H9 (cell line): Measurements from ENCODE around the gene ZNF234. TPM values are rescaled to one million over a fixed set of nuclear protein-coding genes. Genes with fewer than 3 reads are reported as not detected.

ENCODE experiments used
- DNase-seq: peaks from one replicate; pipeline ENCODE4 v3.0.0-alpha.2; 2017
- H2AFZ ChIP-seq: one replicate; pipeline ENCODE4 v1.6.1; 2013; ENCODE audit warnings: mild to moderate bottlenecking, low read length, control low read depth, moderate library complexity
- H2AK5ac ChIP-seq: 2 replicates; pipeline ENCODE4 v1.6.1; 2013; ENCODE audit warnings: low read length, control low read depth, mixed read lengths; ENCODE audit not compliant: insufficient read length
- H2BK120ac ChIP-seq: one replicate; pipeline ENCODE4 v1.6.1; 2013; ENCODE audit warnings: low read depth, mild to moderate bottlenecking, low read length, control low read depth, inconsistent platforms; ENCODE audit not compliant: poor library complexity, severe bottlenecking
- H2BK12ac ChIP-seq: 2 replicates; pipeline ENCODE4 v1.6.1; 2013; ENCODE audit warnings: low read length, control low read depth, mixed read lengths, low read depth; ENCODE audit not compliant: insufficient read length
- H2BK15ac ChIP-seq: 2 replicates; pipeline ENCODE4 v1.6.1; 2013; ENCODE audit warnings: low read depth, low read length, control low read depth
- H2BK20ac ChIP-seq: one replicate; pipeline ENCODE4 v1.6.1; 2013; ENCODE audit warnings: low read depth, mild to moderate bottlenecking, low read length, control low read depth, inconsistent platforms; ENCODE audit not compliant: poor library complexity, severe bottlenecking
- H2BK5ac ChIP-seq: 2 replicates; pipeline ENCODE4 v1.6.1; 2013; ENCODE audit warnings: low read length, control low read depth, mixed read lengths; ENCODE audit not compliant: insufficient read length
- H3K14ac ChIP-seq: 2 replicates; pipeline ENCODE4 v1.6.1; 2013; ENCODE audit warnings: low read length, control low read depth; ENCODE audit not compliant: insufficient read depth
- H3K18ac ChIP-seq: 2 replicates; pipeline ENCODE4 v1.6.1; 2013; ENCODE audit warnings: low read depth, mild to moderate bottlenecking, mixed read lengths, low read length, control low read depth; ENCODE audit not compliant: insufficient read length
- H3K23ac ChIP-seq: 2 replicates; pipeline ENCODE4 v1.6.1; 2013; ENCODE audit warnings: low read length, control low read depth, mixed read lengths, low read depth; ENCODE audit not compliant: insufficient read length
- H3K23me2 ChIP-seq: 2 replicates; pipeline ENCODE4 v1.6.1; 2013; ENCODE audit warnings: low read depth, mild to moderate bottlenecking, mixed read lengths, low read length, control low read depth; ENCODE audit not compliant: insufficient read length, poor library complexity, severe bottlenecking
- H3K27ac ChIP-seq: 2 replicates; pipeline ENCODE4 v1.5.1; 2013; ENCODE audit warnings: low read length, control low read depth, mixed read lengths, low read depth; ENCODE audit not compliant: insufficient read length
- H3K27me3 ChIP-seq: 2 replicates; pipeline ENCODE4 v1.6.1; 2013; ENCODE audit warnings: low read length, control low read depth, inconsistent platforms; ENCODE audit not compliant: insufficient read depth
- H3K4ac ChIP-seq: 2 replicates; pipeline ENCODE4 v1.6.1; 2013; ENCODE audit warnings: low read depth, mild to moderate bottlenecking, control low read depth, inconsistent platforms, low read length, moderate library complexity
- H3K4me1 ChIP-seq: 2 replicates; pipeline ENCODE4 v1.6.1; 2013; ENCODE audit warnings: low read length, control low read depth, inconsistent platforms; ENCODE audit not compliant: insufficient read depth
- H3K4me2 ChIP-seq: 2 replicates; pipeline ENCODE4 v1.6.1; 2013; ENCODE audit warnings: low read length, control low read depth, mixed read lengths; ENCODE audit not compliant: insufficient read length, insufficient read depth
- H3K56ac ChIP-seq: 2 replicates; pipeline ENCODE4 v1.6.1; 2013; ENCODE audit warnings: low read depth, mild to moderate bottlenecking, mixed read lengths, low read length, control low read depth; ENCODE audit not compliant: insufficient read length
- H3K79me1 ChIP-seq: 2 replicates; pipeline ENCODE4 v1.6.1; 2013; ENCODE audit warnings: low read depth, mild to moderate bottlenecking, moderate library complexity, low read length, control low read depth, inconsistent platforms; ENCODE audit not compliant: insufficient read depth, poor library complexity, severe bottlenecking
- H3K79me2 ChIP-seq: 2 replicates; pipeline ENCODE4 v1.6.1; 2013; ENCODE audit warnings: low read length, control low read depth, inconsistent platforms; ENCODE audit not compliant: insufficient read depth
- H3K9ac ChIP-seq: 2 replicates; pipeline ENCODE4 v1.6.1; 2013; ENCODE audit warnings: low read length, control low read depth, mixed read lengths; ENCODE audit not compliant: insufficient read length; ENCODE audit errors: extremely low read depth
- H3K9me3 ChIP-seq: one replicate; pipeline ENCODE4 v1.6.1; 2013; ENCODE audit warnings: low read depth, low read length, inconsistent platforms; ENCODE audit not compliant: control insufficient read depth
- H3T11ph ChIP-seq: one replicate; pipeline ENCODE4 v1.6.1; 2013; ENCODE audit warnings: mild to moderate bottlenecking, low read length, control low read depth, inconsistent platforms
- H4K20me1 ChIP-seq: one replicate; pipeline ENCODE4 v1.6.1; 2013; ENCODE audit not compliant: control insufficient read depth, insufficient read length, insufficient read depth
- H4K5ac ChIP-seq: 2 replicates; pipeline ENCODE4 v1.6.1; 2013; ENCODE audit warnings: low read depth, mild to moderate bottlenecking, mixed read lengths, low read length, control low read depth; ENCODE audit not compliant: insufficient read length
- H4K8ac ChIP-seq: replicated peaks from 2 replicates; pipeline ENCODE4 v1.6.1; 2013; ENCODE audit warnings: low read length, control low read depth, mixed read lengths, low read depth; ENCODE audit not compliant: insufficient read length
- H4K91ac ChIP-seq: 2 replicates; pipeline ENCODE4 v1.6.1; 2013; ENCODE audit warnings: low read depth, mild to moderate bottlenecking, moderate library complexity, mixed read lengths, low read length, control low read depth; ENCODE audit not compliant: insufficient read length
- H3K27ac Mint-ChIP-seq, 3 experiments: 2 replicates in 2 of 3; 3 replicates in 1 of 3; pipeline ENCODE4 v1.8.0; 2020 to 2021; ENCODE audit warnings: mixed read lengths in 3 of 3, mild to moderate bottlenecking in 1 of 3, moderate library complexity in 1 of 3
- H3K27me3 Mint-ChIP-seq: 2 replicates; pipeline ENCODE4 v1.8.0; 2021; ENCODE audit warnings: low read depth, mild to moderate bottlenecking, moderate library complexity, mixed read lengths
- H3K36me3 Mint-ChIP-seq, 3 experiments: 2 replicates in 2 of 3; 3 replicates in 1 of 3; pipeline ENCODE4 v1.8.0; 2020 to 2021; ENCODE audit warnings: low read depth in 3 of 3, mixed read lengths in 3 of 3; ENCODE audit not compliant: insufficient read depth in 1 of 3
- H3K4me1 Mint-ChIP-seq, 2 experiments: 2 replicates each; pipeline ENCODE4 v1.8.0; 2020; ENCODE audit warnings: mixed read lengths in 2 of 2
- H3K4me3 Mint-ChIP-seq, 2 experiments: 2 replicates in 1 of 2; 3 replicates in 1 of 2; pipeline ENCODE4 v1.8.0; 2020 to 2021; ENCODE audit warnings: mild to moderate bottlenecking in 2 of 2, mixed read lengths in 2 of 2, moderate library complexity in 1 of 2
- H3K9me3 Mint-ChIP-seq, 2 experiments: 2 replicates in 1 of 2; 3 replicates in 1 of 2; pipeline ENCODE4 v1.8.0; 2020; ENCODE audit warnings: mild to moderate bottlenecking in 2 of 2, mixed read lengths in 2 of 2, moderate library complexity in 1 of 2
- WGBS: extraction: QIAGEN DNeasy Blood & Tissue Kit; methylation state at CpG from one replicate; pipeline ENCODE4 v1.1.7; 2013; ENCODE audit warnings: missing lambda C conversion rate, low lambda C conversion rate, mixed read lengths; ENCODE audit not compliant: insufficient read length; ENCODE audit errors: extremely low coverage; 5-methylcytosine and 5-hydroxymethylcytosine counted together
- total RNA-seq: library from RNA; stranded (reverse); gene quantifications from 2 replicates; pipeline ENCODE4 v1.2.1, GENCODE V29; 2021
- TF ChIP-seq, protein P1 (sequence below): fragments of 200-600 bp; sonication (generic); conservative IDR thresholded peaks from 3 replicates; pipeline ENCODE4 v1.8.0; 2021; ENCODE audit warnings: antibody characterized with exemption, mild to moderate bottlenecking

The ZNF234 gene
- total RNA-seq, 1 experiment from 2014 or later = 12.4 TPM

DNA sequence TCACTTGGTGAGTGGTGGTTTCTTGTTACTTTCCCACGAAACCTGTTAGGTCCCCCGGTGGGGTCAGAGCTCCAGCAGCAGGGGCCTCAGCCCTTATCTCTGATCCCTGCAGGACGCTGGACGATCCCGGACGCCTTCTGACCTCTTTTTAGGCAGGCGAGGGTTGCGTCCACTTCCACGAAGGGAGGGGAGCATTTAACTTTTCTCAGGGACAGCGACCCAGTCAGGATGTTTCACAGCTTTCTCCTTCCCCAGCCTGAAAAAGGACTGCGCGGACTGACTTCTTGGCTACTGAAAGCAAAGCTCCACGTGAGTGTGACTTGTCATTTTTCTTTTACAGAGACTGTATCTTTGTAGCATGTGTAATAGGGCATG is 692 bp downstream of the ZNF234 start:
- H2BK20ac ChIP-seq = no peak overlapping the region
- peaks cover 1 to 20% (median 6%) of the 10 kb centered on the region in 3 experiments; a peak in 4 of 7 replicates for H3K36me3 Mint-ChIP-seq
- H3K9ac ChIP-seq = peak overlapping the region; percentile 39
- no peak overlapping the region for H3K14ac ChIP-seq
- H3T11ph ChIP-seq = no peak overlapping the region
- no peaks in the 10 kb centered on the region for H3K79me1 ChIP-seq
- TF ChIP-seq, protein P1, sequence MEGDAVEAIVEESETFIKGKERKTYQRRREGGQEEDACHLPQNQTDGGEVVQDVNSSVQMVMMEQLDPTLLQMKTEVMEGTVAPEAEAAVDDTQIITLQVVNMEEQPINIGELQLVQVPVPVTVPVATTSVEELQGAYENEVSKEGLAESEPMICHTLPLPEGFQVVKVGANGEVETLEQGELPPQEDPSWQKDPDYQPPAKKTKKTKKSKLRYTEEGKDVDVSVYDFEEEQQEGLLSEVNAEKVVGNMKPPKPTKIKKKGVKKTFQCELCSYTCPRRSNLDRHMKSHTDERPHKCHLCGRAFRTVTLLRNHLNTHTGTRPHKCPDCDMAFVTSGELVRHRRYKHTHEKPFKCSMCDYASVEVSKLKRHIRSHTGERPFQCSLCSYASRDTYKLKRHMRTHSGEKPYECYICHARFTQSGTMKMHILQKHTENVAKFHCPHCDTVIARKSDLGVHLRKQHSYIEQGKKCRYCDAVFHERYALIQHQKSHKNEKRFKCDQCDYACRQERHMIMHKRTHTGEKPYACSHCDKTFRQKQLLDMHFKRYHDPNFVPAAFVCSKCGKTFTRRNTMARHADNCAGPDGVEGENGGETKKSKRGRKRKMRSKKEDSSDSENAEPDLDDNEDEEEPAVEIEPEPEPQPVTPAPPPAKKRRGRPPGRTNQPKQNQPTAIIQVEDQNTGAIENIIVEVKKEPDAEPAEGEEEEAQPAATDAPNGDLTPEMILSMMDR = no peak
- DNase-seq = no peak
- H4K5ac ChIP-seq = no peak overlapping the region
- H3K9me3 Mint-ChIP-seq = no peaks in the 10 kb centered on the region
- no peak overlapping the region for H2AFZ ChIP-seq
- no peak overlapping the region for H2BK12ac ChIP-seq
- H3K4me3 Mint-ChIP-seq = peak overlapping the region; percentile 95 to 96
- H3K18ac ChIP-seq = no peak overlapping the region
- H4K8ac ChIP-seq = no peak overlapping the region
- H3K4me2 ChIP-seq = peak overlapping the region; percentile 58
- H3K27me3 Mint-ChIP-seq = peaks cover under 1% of the 10 kb centered on the region; the same call in 1 of the 2 replicates
- no peak overlapping the region for H4K91ac ChIP-seq
- H4K20me1 ChIP-seq = no peaks in the 10 kb centered on the region
- no peak overlapping the region for H2AK5ac ChIP-seq
- no peak overlapping the region for H3K4ac ChIP-seq
- no peak overlapping the region for H2BK120ac ChIP-seq
- no peak overlapping the region for H2BK5ac ChIP-seq
- H3K27ac ChIP-seq = no peak overlapping the region
- H2BK15ac ChIP-seq = no peak overlapping the region
- H3K27ac Mint-ChIP-seq = no peak overlapping the region; a peak in 1 of 7 replicates
- H3K23ac ChIP-seq = no peak overlapping the region
- WGBS = no CpG with 5 or more reads among the region's 13 CpGs
- peaks cover 10 to 11% of the 10 kb centered on the region in 2 experiments for H3K4me1 Mint-ChIP-seq
- H3K56ac ChIP-seq = no peak overlapping the region
- no peaks in the 10 kb centered on the region for H3K27me3 ChIP-seq
- H3K9me3 ChIP-seq = no peaks in the 10 kb centered on the region
- no peaks in the 10 kb centered on the region for H3K79me2 ChIP-seq
- H3K23me2 ChIP-seq = peaks cover 10% of the 10 kb centered on the region
- H3K4me1 ChIP-seq = no peaks in the 10 kb centered on the region
